Activated naive CD8-positive, alpha-beta T cell (primary cell): ENCODE measurements around the gene VEGFA.

Source experiments
- H3K27ac Mint-ChIP-seq: one replicate; pipeline ENCODE4 v1.8.0; 2021; ENCODE audit warnings: mixed read lengths
- H3K27me3 Mint-ChIP-seq: one replicate; pipeline ENCODE4 v1.8.0; 2021; ENCODE audit warnings: mixed read lengths
- H3K36me3 Mint-ChIP-seq: one replicate; pipeline ENCODE4 v1.8.0; 2021; ENCODE audit warnings: mixed read lengths
- H3K4me1 Mint-ChIP-seq: one replicate; pipeline ENCODE4 v1.8.0; 2021; ENCODE audit warnings: low read depth, mixed read lengths
- H3K4me3 Mint-ChIP-seq: one replicate; pipeline ENCODE4 v1.8.0; 2021; ENCODE audit warnings: mild to moderate bottlenecking, mixed read lengths
- H3K9me3 Mint-ChIP-seq: one replicate; pipeline ENCODE4 v1.8.0; 2021; ENCODE audit warnings: low read depth, mixed read lengths

The VEGFA gene

DNA sequence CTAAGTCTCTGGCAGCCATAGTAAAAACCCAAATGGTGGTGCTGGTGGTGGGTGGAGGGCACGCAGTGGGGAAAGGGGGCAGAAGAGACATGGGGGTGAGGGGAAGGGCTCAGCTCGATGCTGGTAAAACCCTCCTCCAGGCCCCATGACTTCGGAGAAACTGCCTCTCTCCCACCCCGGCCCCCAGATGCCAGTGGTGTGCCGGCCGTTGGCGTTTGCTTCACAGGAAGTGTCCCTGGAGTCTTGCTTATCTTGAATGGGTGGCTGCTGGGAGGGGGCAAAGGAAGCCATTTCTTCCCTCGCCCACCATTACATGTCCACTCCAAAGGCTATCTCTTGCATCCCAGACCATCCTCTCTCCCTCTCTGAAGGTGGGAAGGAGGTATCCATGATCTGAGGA is 25.4 kb downstream of the VEGFA start:
- no peaks in the 10 kb centered on the region for H3K36me3 Mint-ChIP-seq
- H3K9me3 Mint-ChIP-seq = no peaks in the 10 kb centered on the region
- H3K27ac Mint-ChIP-seq = no peak overlapping the region
- H3K4me3 Mint-ChIP-seq = no peak overlapping the region
- peaks cover 4% of the 10 kb centered on the region for H3K4me1 Mint-ChIP-seq
- H3K27me3 Mint-ChIP-seq = no peaks in the 10 kb centered on the region

- Mint-ChIP-seq H3K36me3 (no peaks in the 10 kb centered on the region), H3K27me3 (peaks cover 2% of the 10 kb centered on the region), H3K27ac (no peak overlapping the region), H3K4me1 (peaks cover 4% of the 10 kb centered on the region), H3K4me3 (no peak overlapping the region), H3K9me3 (no peaks in the 10 kb centered on the region)
Measured at GRCh38 chr6:43796168-43796567, 26.2 kb downstream of the VEGFA start.

- no peaks in the 10 kb centered on the region for H3K9me3 Mint-ChIP-seq
- no peak overlapping the region for H3K4me3 Mint-ChIP-seq
- peaks cover 4% of the 10 kb centered on the region for H3K4me1 Mint-ChIP-seq
- H3K27me3 Mint-ChIP-seq = peaks cover 2% of the 10 kb centered on the region
- H3K36me3 Mint-ChIP-seq = no peaks in the 10 kb centered on the region
- H3K27ac Mint-ChIP-seq = no peak overlapping the region
Measured at GRCh38 chr6:43796903-43797890, 27.2 kb downstream of the VEGFA start.

DNA sequence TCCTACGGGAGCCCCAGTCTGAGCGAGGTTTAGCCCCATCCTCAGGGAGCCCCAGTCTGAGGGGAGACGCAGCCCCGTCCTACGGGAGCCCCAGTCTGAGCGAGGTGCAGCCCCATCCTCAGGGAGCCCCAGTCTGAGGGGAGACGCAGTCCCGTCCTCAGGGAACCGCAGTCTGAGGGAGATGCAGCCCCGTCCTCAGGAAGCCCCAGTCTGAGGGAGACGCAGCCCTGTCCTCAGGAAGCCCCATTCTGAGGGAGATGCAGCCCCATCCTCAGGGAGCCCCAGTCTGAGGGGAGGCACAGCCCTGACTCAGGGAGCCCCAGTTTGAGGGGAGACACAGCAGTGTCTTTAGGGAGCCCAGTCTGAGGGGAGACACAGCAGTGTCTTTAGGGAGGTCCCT is 27.9 kb downstream of the VEGFA start:
- Mint-ChIP-seq H3K4me3 (no peak overlapping the region), H3K4me1 (peaks cover 4% of the 10 kb centered on the region), H3K27ac (no peak overlapping the region), H3K27me3 (peaks cover 2% of the 10 kb centered on the region), H3K9me3 (no peaks in the 10 kb centered on the region), H3K36me3 (no peaks in the 10 kb centered on the region)

GRCh38 chr6:43798688-43799444 is 28.9 kb downstream of the VEGFA start:
- H3K27ac Mint-ChIP-seq = no peak overlapping the region
- peaks cover 2% of the 10 kb centered on the region for H3K27me3 Mint-ChIP-seq
- H3K4me3 Mint-ChIP-seq = no peak overlapping the region
- H3K9me3 Mint-ChIP-seq = no peaks in the 10 kb centered on the region
- no peaks in the 10 kb centered on the region for H3K36me3 Mint-ChIP-seq
- H3K4me1 Mint-ChIP-seq = peaks cover 4% of the 10 kb centered on the region

DNA sequence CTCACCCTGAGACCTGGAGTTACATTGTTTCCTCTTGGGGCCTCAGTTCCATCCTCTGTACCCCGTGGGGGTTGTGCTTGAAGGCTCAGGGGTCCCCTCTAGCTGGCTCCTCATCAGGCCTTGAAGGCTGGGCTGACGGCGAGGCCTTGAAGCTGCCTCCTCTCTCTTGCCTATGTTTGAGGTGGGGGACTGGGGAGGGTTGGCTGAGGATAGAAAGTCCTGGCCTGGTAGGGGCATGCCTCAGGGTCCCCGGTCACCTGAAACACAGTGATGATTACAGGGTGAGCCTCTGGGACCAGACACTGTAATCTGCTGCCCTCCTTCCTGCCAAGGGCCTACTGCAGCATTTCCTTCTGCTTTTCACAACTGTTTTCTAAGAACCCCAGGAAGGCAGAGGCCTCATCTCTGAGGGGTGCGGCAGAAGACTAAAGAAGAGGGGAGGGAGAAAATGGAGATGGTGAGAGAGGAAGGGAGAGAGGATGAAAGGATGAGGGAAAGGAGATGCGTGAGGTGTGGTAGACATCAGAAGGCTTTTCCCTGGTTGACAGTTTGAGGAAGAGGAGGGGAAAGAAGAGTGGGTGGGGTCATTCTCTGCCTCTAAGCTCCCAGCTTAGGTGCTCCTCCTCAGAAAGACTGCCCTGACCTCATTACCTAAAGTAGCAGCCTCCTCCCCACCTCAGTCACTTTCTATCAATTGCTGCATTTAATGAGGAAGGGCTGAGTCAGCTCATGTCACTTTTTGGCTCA is 29.7 kb downstream of the VEGFA start:
- H3K27me3 Mint-ChIP-seq = peaks cover 2% of the 10 kb centered on the region
- H3K9me3 Mint-ChIP-seq = no peaks in the 10 kb centered on the region
- H3K4me1 Mint-ChIP-seq = peaks cover 4% of the 10 kb centered on the region
- H3K4me3 Mint-ChIP-seq = no peak overlapping the region
- no peaks in the 10 kb centered on the region for H3K36me3 Mint-ChIP-seq
- no peak overlapping the region for H3K27ac Mint-ChIP-seq

- peaks cover 2% of the 10 kb centered on the region for H3K27me3 Mint-ChIP-seq
- H3K27ac Mint-ChIP-seq = no peak overlapping the region
- no peak overlapping the region for H3K4me3 Mint-ChIP-seq
- peaks cover 4% of the 10 kb centered on the region for H3K4me1 Mint-ChIP-seq
- no peaks in the 10 kb centered on the region for H3K36me3 Mint-ChIP-seq
- H3K9me3 Mint-ChIP-seq = no peaks in the 10 kb centered on the region
Measured at GRCh38 chr6:43800298-43800623, 30.2 kb downstream of the VEGFA start.

DNA sequence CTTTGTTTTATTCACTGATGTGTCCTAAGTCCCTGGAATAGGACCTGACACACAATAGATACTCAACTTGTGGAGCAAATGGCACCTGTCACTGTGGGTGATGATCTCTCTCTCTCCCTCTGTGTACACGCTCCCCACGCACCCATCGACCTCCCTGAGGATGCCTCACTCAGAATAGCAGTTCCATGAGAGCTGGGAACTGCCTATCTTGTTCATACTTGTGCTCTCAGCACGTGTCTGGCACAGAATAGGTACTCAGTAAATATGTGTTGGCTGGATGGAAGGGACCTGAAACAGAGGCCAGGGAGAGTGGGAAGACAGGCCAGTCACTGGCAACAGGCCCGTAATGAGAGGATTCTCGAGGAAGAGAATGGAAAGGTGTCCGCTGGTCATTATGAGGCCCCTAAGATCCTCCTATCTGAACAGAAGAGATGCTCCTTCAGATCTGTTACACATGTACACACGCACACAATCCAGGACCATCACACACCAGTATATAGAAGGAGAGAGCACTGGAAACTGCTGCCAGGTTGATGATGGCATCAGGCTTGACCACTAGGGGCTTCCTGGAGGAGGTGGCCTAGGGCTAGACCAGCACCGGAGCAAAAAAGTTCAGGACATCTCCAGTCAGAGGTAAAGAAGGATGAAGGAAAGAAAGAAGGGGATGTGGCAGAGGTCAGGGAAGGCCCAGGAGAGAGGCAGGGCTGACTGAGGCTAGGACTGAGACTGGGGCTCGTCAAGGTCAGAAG is 30.9 kb downstream of the VEGFA start:
- H3K4me1 Mint-ChIP-seq = peaks cover 4% of the 10 kb centered on the region
- H3K9me3 Mint-ChIP-seq = no peaks in the 10 kb centered on the region
- no peaks in the 10 kb centered on the region for H3K36me3 Mint-ChIP-seq
- H3K4me3 Mint-ChIP-seq = no peak overlapping the region
- H3K27ac Mint-ChIP-seq = no peak overlapping the region
- peaks cover 2% of the 10 kb centered on the region for H3K27me3 Mint-ChIP-seq

GRCh38 chr6:43801495-43802181 is 31.6 kb downstream of the VEGFA start:
- Mint-ChIP-seq H3K4me3 (no peak overlapping the region), H3K36me3 (no peaks in the 10 kb centered on the region), H3K9me3 (no peaks in the 10 kb centered on the region), H3K4me1 (peaks cover 4% of the 10 kb centered on the region), H3K27ac (no peak overlapping the region), H3K27me3 (peaks cover 2% of the 10 kb centered on the region)

DNA sequence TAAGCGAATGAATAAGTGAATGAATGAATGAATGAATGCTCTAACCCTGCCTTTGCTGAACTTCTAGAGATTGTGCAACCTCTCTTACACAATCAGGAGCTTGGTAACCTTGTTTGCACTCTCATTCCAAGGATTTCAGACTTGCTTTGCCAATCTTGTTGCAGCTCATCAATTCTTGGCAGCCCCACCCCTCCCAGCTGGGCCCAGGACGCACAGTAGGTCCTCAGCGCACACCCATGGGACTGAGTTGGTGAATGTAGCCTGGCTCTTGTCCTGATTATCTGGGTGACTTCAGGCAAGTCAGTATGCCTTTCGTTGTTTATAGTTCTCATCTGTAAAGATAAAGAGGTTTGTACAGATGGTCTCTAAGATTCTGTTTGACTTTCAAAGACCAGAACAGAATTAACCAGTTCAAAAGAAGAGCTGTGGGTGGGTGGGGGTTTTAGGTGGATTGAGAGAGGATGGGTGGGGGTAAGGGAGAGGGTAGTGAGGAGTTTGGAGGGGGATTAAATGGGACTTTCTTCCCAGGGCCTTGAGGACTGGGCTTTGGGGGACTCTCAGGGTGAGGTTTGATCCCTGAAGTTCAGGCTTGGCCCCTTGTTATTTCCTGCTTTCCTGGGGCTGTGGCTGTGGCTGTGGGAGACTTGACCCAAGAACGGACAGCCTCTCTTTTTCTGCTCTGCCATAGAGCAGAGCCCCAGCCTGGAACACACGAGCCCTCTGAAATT is 33.2 kb downstream of the VEGFA start:
- Mint-ChIP-seq H3K4me3 (no peak overlapping the region), H3K27ac (no peak overlapping the region), H3K9me3 (no peaks in the 10 kb centered on the region)

DNA sequence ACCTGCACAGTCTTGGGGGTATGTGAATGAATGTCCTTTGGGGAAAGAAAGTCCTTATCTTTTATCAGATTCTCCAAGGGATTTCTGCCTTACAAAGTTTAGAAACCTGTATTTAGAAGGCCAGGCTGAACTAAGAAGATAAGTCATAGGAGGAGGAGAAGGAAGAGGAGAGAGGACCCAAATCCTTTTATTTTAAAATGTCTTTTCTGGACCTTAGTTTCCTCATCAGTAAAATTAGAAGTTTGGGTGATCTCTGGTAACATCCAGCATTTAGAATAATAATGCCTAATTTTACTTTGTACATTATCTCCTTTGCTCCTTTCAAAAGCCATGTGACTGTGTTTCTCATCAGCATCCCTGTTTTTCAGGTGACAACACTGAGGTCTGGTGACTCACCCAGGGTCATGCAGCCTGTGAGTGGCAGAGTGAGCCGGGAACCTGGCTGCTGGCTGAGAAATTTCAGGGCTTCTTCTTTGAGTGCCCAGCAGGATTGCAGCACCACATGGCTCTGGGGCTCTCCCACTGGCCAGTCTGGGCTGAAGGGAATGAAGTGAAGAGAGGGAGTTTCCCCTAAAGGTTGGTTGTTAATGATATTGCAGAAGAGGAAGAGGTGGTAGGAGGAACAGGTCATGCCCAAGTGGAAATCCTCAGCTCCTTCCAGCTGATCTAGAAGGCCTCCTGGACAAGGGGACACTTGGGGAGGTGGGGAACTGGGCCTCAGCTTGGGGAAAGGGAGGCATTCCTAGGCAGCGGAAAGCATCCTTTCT is 34.0 kb downstream of the VEGFA start:
- no peaks in the 10 kb centered on the region for H3K36me3 Mint-ChIP-seq
- H3K4me1 Mint-ChIP-seq = peaks cover 4% of the 10 kb centered on the region

More for the DNA sequence above, 33.2 kb downstream of the VEGFA start:
- no peaks in the 10 kb centered on the region for H3K36me3 Mint-ChIP-seq
- peaks cover 2% of the 10 kb centered on the region for H3K27me3 Mint-ChIP-seq
- peaks cover 4% of the 10 kb centered on the region for H3K4me1 Mint-ChIP-seq

GRCh38 chr6:43804550-43805223 is 34.7 kb downstream of the VEGFA start:
- peaks cover 2% of the 10 kb centered on the region for H3K4me1 Mint-ChIP-seq
- no peak overlapping the region for H3K4me3 Mint-ChIP-seq
- no peak overlapping the region for H3K27ac Mint-ChIP-seq
- H3K27me3 Mint-ChIP-seq = peaks cover 2% of the 10 kb centered on the region
- no peaks in the 10 kb centered on the region for H3K36me3 Mint-ChIP-seq
- H3K9me3 Mint-ChIP-seq = no peaks in the 10 kb centered on the region

More for the DNA sequence above, 34.0 kb downstream of the VEGFA start:
- H3K9me3 Mint-ChIP-seq = no peaks in the 10 kb centered on the region
- H3K4me3 Mint-ChIP-seq = no peak overlapping the region
- H3K27me3 Mint-ChIP-seq = peaks cover 2% of the 10 kb centered on the region
- H3K27ac Mint-ChIP-seq = no peak overlapping the region
